CD4-positive, alpha-beta T cell (primary cell): ENCODE measurements around the gene HOXB3. TPM values are rescaled to one million over a fixed set of nuclear protein-coding genes. Genes with fewer than 3 reads are reported as not detected.

Experiments
- ATAC-seq: fragments of 200-7000 bp; cut with Tn5 transposase; one replicate; pipeline ENCODE4 v1.10.0; 2022; ENCODE audit warnings: mild to moderate bottlenecking; ENCODE audit not compliant: poor library complexity
- CTCF ChIA-PET: fragments of 350-600 bp; sonication (Branson Sonifier 250); formaldehyde crosslinking; loops from one replicate; lab custom pipeline; 2021; ENCODE audit warnings: antibody characterized with exemption, inconsistent platforms; lab: Charles Lee
- POLR2A ChIA-PET: fragments of 350-600 bp; sonication (Branson Sonifier 250); formaldehyde crosslinking; loops from one replicate; lab custom pipeline; 2021; ENCODE audit warnings: antibody characterized with exemption, inconsistent platforms; lab: Charles Lee
- DNase-seq, 14 experiments: peaks; one replicate each; pipeline ENCODE4 v3.0.0-alpha.2; 2013 to 2020; ENCODE audit warnings: mixed read lengths in 2 of 14
- H3K27ac ChIP-seq, 2 donors: one replicate each; pipeline versions ENCODE4 v1.5.1 to v1.7.0; 2013; ENCODE audit warnings: low read length in 2 of 2, low read depth in 1 of 2, mild to moderate bottlenecking in 1 of 2
- H3K27me3 ChIP-seq, 2 experiments: 1 replicate in 1 of 2; 2 replicates in 1 of 2; pipeline versions ENCODE4 v1.6.1 to v1.7.0; 2013; ENCODE audit warnings: low read length in 2 of 2, control low read depth in 1 of 2, mild to moderate bottlenecking in 1 of 2, moderate library complexity in 1 of 2; ENCODE audit not compliant: insufficient read depth in 2 of 2, control insufficient read depth in 1 of 2
- H3K36me3 ChIP-seq: one replicate; pipeline ENCODE4 v1.6.1; 2013; ENCODE audit warnings: low read length, control low read depth; ENCODE audit not compliant: insufficient read depth
- H3K4me1 ChIP-seq: one replicate; pipeline ENCODE4 v1.6.1; 2013; ENCODE audit warnings: low read length, control low read depth; ENCODE audit not compliant: insufficient read depth
- H3K4me3 ChIP-seq: one replicate; pipeline ENCODE4 v1.5.1; 2013; ENCODE audit warnings: mild to moderate bottlenecking, low read length, moderate library complexity
- H3K9me3 ChIP-seq, 2 experiments: 1 replicate in 1 of 2; 2 replicates in 1 of 2; pipeline versions ENCODE4 v1.6.1 to v1.7.0; 2013; ENCODE audit warnings: low read length in 2 of 2, mild to moderate bottlenecking in 2 of 2, control low read depth in 1 of 2, moderate library complexity in 1 of 2; ENCODE audit not compliant: control insufficient read depth in 1 of 2, insufficient read depth in 1 of 2
- H3K27ac Mint-ChIP-seq: one replicate; pipeline ENCODE4 v1.8.0; 2020; ENCODE audit warnings: mixed read lengths
- H3K27me3 Mint-ChIP-seq: one replicate; pipeline ENCODE4 v1.8.0; 2021; ENCODE audit warnings: mixed read lengths
- H3K36me3 Mint-ChIP-seq: one replicate; pipeline ENCODE4 v1.8.0; 2021; ENCODE audit warnings: low read depth, mixed read lengths
- H3K4me1 Mint-ChIP-seq: one replicate; pipeline ENCODE4 v1.8.0; 2021; ENCODE audit warnings: low read depth, mixed read lengths
- H3K4me3 Mint-ChIP-seq: one replicate; pipeline ENCODE4 v1.8.0; 2020; ENCODE audit warnings: mild to moderate bottlenecking, mixed read lengths
- H3K9me3 Mint-ChIP-seq: one replicate; pipeline ENCODE4 v1.8.0; 2020; ENCODE audit warnings: mixed read lengths
- CTCF ChIP-seq: fragments of 200-600 bp; IDR thresholded peaks from one replicate; pipeline ENCODE4 v1.8.0; 2022; ENCODE audit warnings: antibody characterized with exemption, mild to moderate bottlenecking
- intact Hi-C, 2 experiments: fragments of 100-400 bp; cut with DNase I in 1 of 2; cut with micrococcal nuclease in 1 of 2; formaldehyde crosslinking; loops; one replicate each; pipeline versions ENCODE4 v1.15.1 to v1.9.0; 2023 to 2025; cut with DNase I, micrococcal nuclease
- total RNA-seq, 174 experiments: library from RNA in 2 of 174; stranded (reverse) in 2 of 174; gene quantifications; one replicate each; pipeline ENCODE4 v1.2.3 and lab custom pipeline; 2021 to 2026

The HOXB3 gene
- total RNA-seq, 2 experiments from 2014 or later, result 0.25 to 0.36 TPM

DNA sequence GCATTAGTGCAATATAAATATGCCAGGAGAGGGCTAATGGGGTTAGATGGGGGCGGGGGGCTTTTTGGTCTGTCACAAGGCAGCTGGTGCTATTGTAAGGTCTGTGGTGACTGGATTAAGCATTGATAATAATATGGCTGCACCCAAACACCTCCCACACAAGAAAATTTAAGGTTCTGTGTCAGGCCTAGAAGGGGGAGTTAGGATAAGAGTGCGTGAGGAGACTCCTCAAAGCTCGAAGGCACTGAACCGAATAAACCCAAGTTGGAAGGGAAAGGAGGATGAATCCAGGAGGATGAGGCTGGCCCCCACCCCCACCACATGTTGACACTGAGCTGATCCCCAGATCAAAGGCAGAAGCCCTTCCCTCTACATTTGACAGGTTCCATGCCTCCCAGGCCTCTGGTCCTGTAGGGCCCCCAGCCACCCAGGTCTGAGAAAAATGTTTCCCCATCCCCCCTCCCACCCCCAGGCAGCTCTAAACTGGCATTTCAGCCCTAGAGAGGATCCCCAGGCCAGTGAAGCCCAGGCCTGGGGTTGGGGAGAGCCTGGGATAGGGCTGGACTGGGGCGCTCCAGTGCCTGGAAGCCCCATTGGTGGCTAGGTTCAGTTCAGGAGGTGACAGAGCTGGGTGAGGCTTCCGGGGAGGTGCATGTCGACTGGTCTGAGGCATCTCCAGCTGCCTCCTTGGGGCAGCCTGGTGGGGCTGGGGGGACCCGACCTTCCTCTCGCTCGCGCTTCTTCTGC is 60.9 kb downstream of the HOXB3 start:
- Histone ChIP-seq H3K4me1 (peaks cover 6% of the 10 kb centered on the region), H3K9me3 (peaks cover 0 to 7% of the 10 kb centered on the region in 2 experiments), H3K27me3 (peaks cover 18 to 22% of the 10 kb centered on the region in 2 experiments), H3K36me3 (no peaks in the 10 kb centered on the region), H3K27ac (no peak overlapping the region), H3K4me3 (no peak overlapping the region)
- TF ChIP-seq CTCF, result no peak
- intact Hi-C loops, result loop anchor here in 1 of 2 experiments (10.0 kb wide), 1 partner anchor 54 kb away; no protein-coding TSS in a partner anchor
- DNase-seq (no peak), ATAC-seq (no peak)
- Mint-ChIP-seq H3K4me3 (no peak overlapping the region), H3K27me3 (peaks cover 42% of the 10 kb centered on the region), H3K4me1 (no peaks in the 10 kb centered on the region), H3K27ac (no peak overlapping the region), H3K9me3 (no peaks in the 10 kb centered on the region), H3K36me3 (no peaks in the 10 kb centered on the region)
- CTCF ChIA-PET, result no interaction called here
- POLR2A ChIA-PET, result no interaction called here

DNA sequence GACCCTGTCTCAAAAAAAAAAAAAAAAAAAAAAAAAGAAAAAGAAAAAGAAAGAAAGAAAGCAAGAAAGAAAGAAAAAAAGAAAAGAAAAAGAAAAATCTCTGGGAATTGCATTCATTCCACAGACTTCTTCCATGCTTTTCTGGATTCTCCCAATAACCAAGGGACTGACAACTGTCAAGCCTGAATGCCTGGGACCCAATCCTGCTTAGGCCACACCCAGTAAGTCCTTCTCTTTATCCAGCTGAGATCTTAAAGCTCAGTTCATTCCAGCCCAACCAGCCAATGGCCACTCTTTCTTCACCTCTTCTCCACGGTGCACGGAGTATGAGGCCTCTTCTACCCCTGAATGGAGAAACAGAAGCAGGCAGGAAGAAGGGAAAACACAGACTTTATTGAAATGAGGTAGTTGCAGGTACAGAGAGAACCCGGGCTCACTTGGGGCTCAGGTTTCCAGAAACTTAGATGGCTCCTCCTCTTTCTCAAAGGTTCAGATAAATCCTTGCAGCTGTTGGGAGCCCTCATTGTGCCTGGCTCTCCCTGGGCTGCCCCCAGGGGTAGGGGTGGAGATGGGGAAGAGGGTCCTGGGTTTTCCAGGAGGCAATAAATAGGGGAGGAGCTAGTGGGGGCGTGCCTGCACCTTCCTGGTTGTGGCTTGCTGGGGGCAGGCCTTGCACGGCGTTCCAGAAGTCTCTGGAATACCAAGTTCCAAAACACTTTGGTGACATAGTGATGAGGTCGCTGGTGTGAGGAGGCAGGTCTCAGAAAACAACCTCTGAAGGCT is 61.7 kb downstream of the HOXB3 start:
- no peak overlapping the region for H3K4me3 ChIP-seq
- intact Hi-C loops, result loop anchor here in 1 of 2 experiments (10.0 kb wide), 1 partner anchor 54 kb away; no protein-coding TSS in a partner anchor
- POLR2A ChIA-PET, result no interaction called here
- DNase-seq, result no peak
- ATAC-seq, result no peak
- H3K9me3 ChIP-seq, result peaks cover 0 to 7% of the 10 kb centered on the region in 2 experiments
- H3K9me3 Mint-ChIP-seq, result no peaks in the 10 kb centered on the region
- H3K27ac Mint-ChIP-seq, result no peak overlapping the region
- peaks cover 49% of the 10 kb centered on the region for H3K27me3 Mint-ChIP-seq
- H3K27me3 ChIP-seq, result peaks cover 23 to 24% of the 10 kb centered on the region in 2 experiments
- peaks cover 6% of the 10 kb centered on the region for H3K4me1 ChIP-seq
- H3K4me1 Mint-ChIP-seq, result no peaks in the 10 kb centered on the region
- no peaks in the 10 kb centered on the region for H3K36me3 ChIP-seq
- no peak overlapping the region for H3K27ac ChIP-seq
- CTCF ChIA-PET, result no interaction called here
- no peaks in the 10 kb centered on the region for H3K36me3 Mint-ChIP-seq
- H3K4me3 Mint-ChIP-seq, result no peak overlapping the region
- no peak for TF ChIP-seq CTCF

- Histone ChIP-seq H3K4me1 (peaks cover 6% of the 10 kb centered on the region), H3K4me3 (no peak overlapping the region), H3K36me3 (no peaks in the 10 kb centered on the region), H3K27me3 (peaks cover 23 to 25% of the 10 kb centered on the region in 2 experiments), H3K27ac (no peak overlapping the region), H3K9me3 (peaks cover 0 to 7% of the 10 kb centered on the region in 2 experiments)
- POLR2A ChIA-PET, result no interaction called here
- Mint-ChIP-seq H3K27me3 (peaks cover 57% of the 10 kb centered on the region), H3K9me3 (no peaks in the 10 kb centered on the region), H3K4me1 (no peaks in the 10 kb centered on the region), H3K36me3 (no peaks in the 10 kb centered on the region), H3K4me3 (no peak overlapping the region), H3K27ac (no peak overlapping the region)
- intact Hi-C loops, result loop anchor here in 1 of 2 experiments (10.0 kb wide), 1 partner anchor 53 kb away; no protein-coding TSS in a partner anchor
- ATAC-seq (no peak), DNase-seq (no peak)
- CTCF ChIA-PET, result no interaction called here
- no peak for TF ChIP-seq CTCF
Measured at GRCh38 chr17:48527547-48527932, 62.5 kb downstream of the HOXB3 start.
